Activated naive CD8-positive, alpha-beta T cell treated with anti-CD3 and anti-CD28 coated beads, Interleukin-2, amount 10 ng/mL, durations not matched to agents 7 days and 5 days (primary cell): ENCODE results near the gene PGK1. TPM values are rescaled to one million over a fixed set of nuclear protein-coding genes. Genes with fewer than 3 reads are reported as not detected.

Experiments used
- ATAC-seq: fragments of 150-1000 bp; cut with Tn5 transposase; one replicate; pipeline ENCODE4 v1.10.0; 2021; ENCODE audit warnings: low read depth, moderate library complexity
- POLR2A ChIA-PET: fragments of 350-600 bp; sonication (Branson Sonifier 250); formaldehyde crosslinking; loops from one replicate; lab custom pipeline; 2021; ENCODE audit warnings: antibody characterized with exemption; lab: Charles Lee
- DNase-seq: peaks from one replicate; pipeline ENCODE4 v3.0.0; 2021
- H3K27ac Mint-ChIP-seq: one replicate; pipeline ENCODE4 v1.8.0; 2022; ENCODE audit warnings: mild to moderate bottlenecking, mixed read lengths
- H3K27me3 Mint-ChIP-seq: one replicate; pipeline ENCODE4 v1.8.0; 2022; ENCODE audit warnings: mild to moderate bottlenecking, moderate library complexity, mixed read lengths
- H3K36me3 Mint-ChIP-seq: one replicate; pipeline ENCODE4 v1.8.0; 2021; ENCODE audit warnings: mild to moderate bottlenecking, mixed read lengths
- H3K4me1 Mint-ChIP-seq: one replicate; pipeline ENCODE4 v1.8.0; 2021; ENCODE audit warnings: mixed read lengths
- H3K4me3 Mint-ChIP-seq: one replicate; pipeline ENCODE4 v1.8.0; 2022; ENCODE audit warnings: mild to moderate bottlenecking, moderate library complexity, mixed read lengths
- H3K9me3 Mint-ChIP-seq: one replicate; pipeline ENCODE4 v1.8.0; 2021; ENCODE audit warnings: mixed read lengths
- total RNA-seq, 2 experiments: library from RNA; stranded (reverse); gene quantifications; one replicate each; pipeline ENCODE4 v1.2.3, GENCODE V29; 2021

The PGK1 gene
- total RNA-seq, 2 experiments from 2014 or later = 1,159 to 1,213 TPM

DNA sequence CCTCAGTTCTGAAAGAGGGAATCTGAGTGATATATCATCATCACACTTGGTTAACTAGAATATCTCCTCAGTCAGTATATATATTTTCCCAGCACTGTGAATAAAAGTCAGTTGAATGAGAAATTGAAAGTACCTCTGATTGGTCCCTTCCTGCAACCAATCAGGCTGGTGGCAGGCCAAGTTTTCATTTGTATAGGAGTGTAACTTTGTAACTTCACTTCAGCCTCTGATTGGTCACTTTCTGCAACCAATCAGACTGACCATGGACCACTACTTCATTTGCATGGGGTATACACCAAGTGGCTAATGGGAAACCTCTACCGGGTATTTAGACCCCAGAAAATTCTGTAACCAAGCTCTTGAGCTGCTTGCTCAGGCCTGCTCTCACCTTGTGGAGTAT is 2.0 kb upstream of the PGK1 start:
- Mint-ChIP-seq H3K4me3 (peak overlapping the region; percentile 50), H3K27ac (peak overlapping the region; percentile 96), H3K27me3 (no peaks in the 10 kb centered on the region), H3K4me1 (peaks cover 19% of the 10 kb centered on the region), H3K36me3 (peaks cover 25% of the 10 kb centered on the region), H3K9me3 (no peaks in the 10 kb centered on the region)
- ATAC-seq (no peak), DNase-seq (no peak)
- POLR2A ChIA-PET = interaction anchor here (0.6 to 1.6 kb wide), 3 partner anchors 192 to 1006 kb away, joined by 3 to 5 read pairs (median 4); partner anchors contain the start of genes ATP7A and COX7B

DNA sequence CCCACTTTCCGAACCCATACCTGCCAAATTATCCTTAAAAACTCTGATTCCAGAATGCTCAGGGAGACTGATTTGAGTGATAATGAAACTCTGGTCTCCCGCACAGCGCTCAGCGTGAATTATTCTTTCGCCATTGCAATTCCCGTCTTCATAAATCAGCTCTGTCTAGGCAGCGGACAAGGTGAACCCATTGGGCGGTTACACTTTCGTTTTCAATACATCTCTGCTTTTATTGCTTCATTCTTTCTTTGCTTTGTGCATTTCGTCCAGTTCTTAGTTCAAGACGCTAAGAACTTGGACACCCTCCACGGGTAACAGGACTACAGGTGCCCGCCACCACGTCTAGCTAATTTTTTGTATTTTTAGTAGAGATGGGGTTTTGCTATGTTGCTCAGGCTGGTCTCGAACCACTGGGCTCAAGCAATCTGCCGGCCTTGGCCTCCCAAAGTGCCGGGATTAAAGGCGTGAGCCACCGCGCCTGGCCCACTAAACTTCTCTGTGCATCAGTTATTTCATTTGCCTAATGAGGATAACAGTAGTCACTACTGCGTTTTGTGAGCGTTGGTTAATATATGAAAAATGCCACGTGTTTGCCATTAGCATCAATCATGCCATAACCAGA is 936 bp upstream of the PGK1 start:
- peak overlapping the region; percentile 96 for H3K27ac Mint-ChIP-seq
- H3K9me3 Mint-ChIP-seq = no peaks in the 10 kb centered on the region
- DNase-seq (no peak), ATAC-seq (no peak)
- H3K36me3 Mint-ChIP-seq = peaks cover 35% of the 10 kb centered on the region
- no peaks in the 10 kb centered on the region for H3K27me3 Mint-ChIP-seq
- H3K4me3 Mint-ChIP-seq = peak overlapping the region; percentile 97
- POLR2A ChIA-PET = no interaction called here
- peaks cover 23% of the 10 kb centered on the region for H3K4me1 Mint-ChIP-seq

DNA sequence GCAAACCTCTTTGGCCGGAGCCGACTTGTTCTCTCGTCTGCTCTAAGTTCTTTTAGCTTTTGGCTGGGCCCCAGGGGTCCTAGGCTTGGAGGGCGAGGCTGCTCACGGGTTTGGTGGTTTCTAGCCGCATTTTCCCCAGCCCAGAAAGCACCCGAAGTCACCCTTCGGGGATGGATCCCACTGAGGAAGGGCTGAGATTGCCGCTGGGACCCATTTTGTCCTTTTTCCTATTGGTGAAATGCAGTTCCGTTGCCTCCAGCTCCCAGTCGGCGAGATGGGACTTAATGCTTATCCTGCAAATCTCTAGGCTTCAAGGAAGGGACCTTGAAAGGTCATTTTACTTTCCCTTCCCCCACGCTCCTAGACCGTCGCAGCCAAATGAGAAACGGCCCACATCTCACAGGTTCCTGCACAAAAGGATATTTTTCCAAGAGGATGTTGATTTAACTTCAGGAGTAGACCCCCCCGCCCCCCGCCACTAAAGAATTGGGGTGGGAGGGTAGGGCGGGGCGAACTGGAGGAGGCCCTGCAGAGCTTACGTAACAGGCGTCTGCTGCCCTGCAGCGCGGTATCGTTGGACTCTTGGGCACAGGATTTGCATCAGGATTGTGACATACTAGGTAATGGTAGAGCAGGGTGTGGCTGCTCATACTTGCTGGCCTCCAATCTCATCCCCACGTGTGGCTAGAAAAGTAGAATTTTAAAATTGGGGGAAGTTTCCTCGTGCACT is 564 bp downstream of the PGK1 start:
- no peaks in the 10 kb centered on the region for H3K27me3 Mint-ChIP-seq
- peak; percentile 38 for DNase-seq
- H3K4me3 Mint-ChIP-seq = peak overlapping the region; percentile 97

GRCh38 chrX:78105944-78106650 is 2.0 kb downstream of the PGK1 start:
- peaks cover 46% of the 10 kb centered on the region for H3K36me3 Mint-ChIP-seq

More for the DNA sequence above, 564 bp downstream of the PGK1 start:
- no peaks in the 10 kb centered on the region for H3K9me3 Mint-ChIP-seq
- peaks cover 28% of the 10 kb centered on the region for H3K4me1 Mint-ChIP-seq
- peaks cover 43% of the 10 kb centered on the region for H3K36me3 Mint-ChIP-seq
- peak overlapping the region; percentile 96 for H3K27ac Mint-ChIP-seq
- POLR2A ChIA-PET = interaction anchor here (1.0 to 2.5 kb wide), 4 partner anchors 31 to 209 kb away, joined by 3 to 9 read pairs (median 6); partner anchors contain the start of genes COX7B, MAGT1 and TAF9B
- ATAC-seq = no peak

DNA sequence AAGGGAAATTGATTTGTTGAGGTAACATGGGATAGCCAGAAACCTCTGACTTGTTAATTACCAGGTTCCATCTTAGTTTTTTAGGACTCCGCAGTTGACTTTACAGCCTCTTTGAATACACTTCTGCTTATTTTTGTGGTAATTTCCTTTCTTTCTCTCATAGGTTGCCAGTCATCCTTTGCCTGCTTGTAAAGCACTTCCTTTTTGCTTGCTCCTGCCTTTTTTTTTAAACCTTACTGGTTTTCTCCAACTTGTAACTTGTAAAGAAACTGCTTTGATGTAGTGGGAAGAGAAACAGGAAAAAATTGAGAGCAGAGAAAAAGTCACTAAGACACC is 2.6 kb downstream of the PGK1 start:
- ATAC-seq (no peak), DNase-seq (no peak)
- H3K9me3 Mint-ChIP-seq = no peaks in the 10 kb centered on the region
- peak overlapping the region; percentile 96 for H3K27ac Mint-ChIP-seq
- POLR2A ChIA-PET = interaction anchor here (0.5 to 1.0 kb wide), 2 partner anchors 205 to 1041 kb away, joined by 3 read pairs; no protein-coding TSS in a partner anchor
- H3K4me1 Mint-ChIP-seq = peaks cover 31% of the 10 kb centered on the region
- H3K27me3 Mint-ChIP-seq = no peaks in the 10 kb centered on the region
- H3K36me3 Mint-ChIP-seq = peaks cover 51% of the 10 kb centered on the region
- H3K4me3 Mint-ChIP-seq = peak overlapping the region; percentile 97

More at GRCh38 chrX:78105944-78106650, 2.0 kb downstream of the PGK1 start:
- ATAC-seq = no peak
- DNase-seq = no peak
- H3K9me3 Mint-ChIP-seq = no peaks in the 10 kb centered on the region
- POLR2A ChIA-PET = interaction anchor here (0.5 to 2.5 kb wide), 5 partner anchors 14 to 1042 kb away, joined by 3 to 9 read pairs (median 3); partner anchors contain the start of genes COX7B and TAF9B
- peak overlapping the region; percentile 97 for H3K4me3 Mint-ChIP-seq
- no peaks in the 10 kb centered on the region for H3K27me3 Mint-ChIP-seq
- peak overlapping the region; percentile 96 for H3K27ac Mint-ChIP-seq
- peaks cover 30% of the 10 kb centered on the region for H3K4me1 Mint-ChIP-seq

DNA sequence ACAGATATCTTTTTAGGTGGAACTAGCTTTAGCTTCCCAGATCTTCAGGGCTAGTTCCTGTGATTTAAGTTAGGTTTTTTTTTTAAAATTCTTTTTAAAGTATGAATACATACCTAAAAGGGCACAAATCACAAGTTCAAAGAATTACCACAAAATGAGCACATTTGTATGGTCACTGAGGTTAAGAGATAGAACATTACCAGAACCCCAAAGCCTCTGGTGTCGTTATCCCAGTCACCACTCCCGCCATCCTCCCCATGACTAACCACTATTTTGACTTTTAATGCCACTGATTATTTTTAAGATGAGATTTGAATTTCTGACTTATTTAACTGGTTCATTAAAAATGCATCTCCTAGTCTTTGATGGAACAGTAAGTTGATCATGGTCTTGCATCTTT is 5.4 kb downstream of the PGK1 start:
- H3K36me3 Mint-ChIP-seq = peaks cover 59% of the 10 kb centered on the region
- ATAC-seq = peak; percentile 23
- DNase-seq = no peak
- H3K4me1 Mint-ChIP-seq = peaks cover 27% of the 10 kb centered on the region
- no peaks in the 10 kb centered on the region for H3K27me3 Mint-ChIP-seq
- POLR2A ChIA-PET = no interaction called here
- H3K9me3 Mint-ChIP-seq = no peaks in the 10 kb centered on the region
- H3K27ac Mint-ChIP-seq = peak overlapping the region; percentile 85
- peak overlapping the region; percentile 97 for H3K4me3 Mint-ChIP-seq

DNA sequence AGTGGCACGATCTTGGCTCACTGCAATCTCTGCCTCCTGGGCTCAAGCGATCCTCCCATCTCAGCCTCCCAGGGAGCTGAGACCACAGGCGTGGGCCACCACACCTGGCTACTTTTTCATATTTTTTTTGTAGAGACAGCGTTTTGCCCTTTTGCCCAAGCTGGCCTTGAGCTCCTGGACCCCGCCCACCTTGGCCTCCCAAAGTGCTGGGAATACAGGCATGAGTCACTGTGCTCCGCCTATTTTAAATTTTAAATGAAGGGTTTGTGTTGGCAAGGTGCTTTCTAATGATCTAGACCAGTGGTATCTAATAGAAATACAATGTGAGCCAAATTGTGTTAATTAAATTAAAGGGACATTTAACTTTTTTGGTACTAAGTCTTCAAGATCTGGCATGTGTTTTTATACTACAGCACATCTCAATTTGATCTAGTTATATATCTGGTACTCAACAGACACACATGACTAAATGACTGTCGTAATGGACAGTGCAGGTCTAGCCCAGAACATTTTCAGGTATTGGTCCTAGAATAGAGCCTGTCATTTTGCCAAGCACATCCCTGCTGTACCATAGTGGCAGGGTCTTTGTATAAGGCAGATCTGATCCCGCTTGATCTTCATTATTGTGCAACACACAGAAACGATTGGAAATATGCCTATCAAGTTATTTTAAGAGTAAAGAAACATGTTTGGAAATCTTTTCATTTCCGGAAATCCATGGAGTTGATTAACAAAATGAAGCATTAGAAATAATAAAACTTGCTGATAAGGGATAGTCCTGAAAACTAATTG is 7.3 kb downstream of the PGK1 start:
- H3K36me3 Mint-ChIP-seq = peaks cover 44% of the 10 kb centered on the region
- H3K9me3 Mint-ChIP-seq = no peaks in the 10 kb centered on the region
- H3K27ac Mint-ChIP-seq = peak overlapping the region; percentile 38
- POLR2A ChIA-PET = no interaction called here
- no peaks in the 10 kb centered on the region for H3K27me3 Mint-ChIP-seq
- peak overlapping the region; percentile 74 for H3K4me3 Mint-ChIP-seq
- DNase-seq (no peak), ATAC-seq (no peak)
- peaks cover 32% of the 10 kb centered on the region for H3K4me1 Mint-ChIP-seq

- H3K4me3 Mint-ChIP-seq = peak overlapping the region; percentile 39
- POLR2A ChIA-PET = no interaction called here
Observed at GRCh38 chrX:78116365-78116764, 12.3 kb downstream of the PGK1 start.

GRCh38 chrX:78116766-78117165 is 12.7 kb downstream of the PGK1 start:
- peak overlapping the region; percentile 82 for H3K27ac Mint-ChIP-seq
- peak overlapping the region; percentile 39 for H3K4me3 Mint-ChIP-seq
- DNase-seq (no peak), ATAC-seq (no peak)
- H3K4me1 Mint-ChIP-seq = peaks cover 36% of the 10 kb centered on the region
- H3K27me3 Mint-ChIP-seq = no peaks in the 10 kb centered on the region
- POLR2A ChIA-PET = no interaction called here
- H3K36me3 Mint-ChIP-seq = peaks cover 38% of the 10 kb centered on the region
- H3K9me3 Mint-ChIP-seq = no peaks in the 10 kb centered on the region

More at GRCh38 chrX:78116365-78116764, 12.3 kb downstream of the PGK1 start:
- Mint-ChIP-seq H3K4me1 (peaks cover 38% of the 10 kb centered on the region), H3K27me3 (no peaks in the 10 kb centered on the region), H3K9me3 (no peaks in the 10 kb centered on the region), H3K36me3 (peaks cover 39% of the 10 kb centered on the region), H3K27ac (peak overlapping the region; percentile 82)
- DNase-seq = no peak
- ATAC-seq = no peak

- no peaks in the 10 kb centered on the region for H3K9me3 Mint-ChIP-seq
- POLR2A ChIA-PET = no interaction called here
- peak overlapping the region; percentile 70 for H3K27ac Mint-ChIP-seq
- DNase-seq = no peak
- peaks cover 37% of the 10 kb centered on the region for H3K4me1 Mint-ChIP-seq
- no peaks in the 10 kb centered on the region for H3K27me3 Mint-ChIP-seq
- ATAC-seq = no peak
- H3K36me3 Mint-ChIP-seq = peaks cover 34% of the 10 kb centered on the region
- H3K4me3 Mint-ChIP-seq = no peak overlapping the region
Observed at GRCh38 chrX:78118628-78119027, 14.6 kb downstream of the PGK1 start.

DNA sequence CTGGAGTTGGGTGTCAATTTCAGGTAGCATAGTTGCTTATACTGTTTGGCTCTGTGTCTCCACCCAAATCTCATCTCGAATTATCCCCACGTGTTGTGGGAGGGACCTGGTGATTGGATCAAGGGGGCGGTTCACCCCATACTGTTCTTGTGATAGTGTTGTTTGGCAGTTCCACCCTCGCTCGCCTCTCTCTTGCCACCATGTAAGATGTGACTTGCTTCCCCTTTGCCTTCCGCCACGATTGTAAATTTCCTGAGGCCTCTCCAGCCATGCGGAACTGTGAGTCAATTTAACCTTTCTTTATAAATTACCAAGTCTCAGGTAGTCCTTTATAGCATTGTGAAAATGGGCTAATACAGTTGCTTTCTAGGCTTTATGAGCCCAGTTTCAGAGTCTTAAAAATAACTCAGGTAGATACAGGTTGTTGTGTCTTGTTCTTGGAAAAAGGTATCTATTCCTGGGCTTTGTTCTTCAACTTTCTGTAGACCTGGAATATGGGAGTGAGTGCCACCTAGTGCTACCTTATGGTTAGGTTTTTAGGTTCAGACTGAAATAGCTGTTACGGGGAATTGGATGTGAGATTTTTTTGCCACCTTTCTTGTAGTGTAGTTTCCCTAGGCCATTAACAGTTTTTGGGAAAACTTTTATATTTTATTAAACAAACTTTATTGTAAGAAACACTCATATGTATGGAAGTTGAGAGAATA is 15.6 kb downstream of the PGK1 start:
- no peaks in the 10 kb centered on the region for H3K27me3 Mint-ChIP-seq
- H3K4me1 Mint-ChIP-seq = peaks cover 32% of the 10 kb centered on the region
- H3K4me3 Mint-ChIP-seq = no peak overlapping the region
- DNase-seq (no peak), ATAC-seq (no peak)
- H3K27ac Mint-ChIP-seq = peak overlapping the region; percentile 42
- POLR2A ChIA-PET = no interaction called here
- no peaks in the 10 kb centered on the region for H3K9me3 Mint-ChIP-seq
- H3K36me3 Mint-ChIP-seq = peaks cover 36% of the 10 kb centered on the region

GRCh38 chrX:78123190-78123589 is 19.1 kb downstream of the PGK1 start:
- ATAC-seq = no peak

More at GRCh38 chrX:78123190-78123589, 19.1 kb downstream of the PGK1 start:
- DNase-seq = no peak
- Mint-ChIP-seq H3K9me3 (no peaks in the 10 kb centered on the region), H3K4me1 (peaks cover 20% of the 10 kb centered on the region), H3K27me3 (no peaks in the 10 kb centered on the region), H3K27ac (peak overlapping the region; percentile 71), H3K36me3 (peaks cover 28% of the 10 kb centered on the region), H3K4me3 (no peak overlapping the region)
- POLR2A ChIA-PET = no interaction called here
